Activated CD8-positive, alpha-beta T cell treated with anti-CD3 and anti-CD28 coated beads, Interleukin-2, amount 10 ng/mL, durations not matched to agents 7 days and 5 days (primary cell): ENCODE data around the gene ETDB. TPM values are rescaled to one million over a fixed set of nuclear protein-coding genes. Genes with fewer than 3 reads are reported as not detected.

Experiments used
- ATAC-seq: fragments of 150-1000 bp; cut with Tn5 transposase; one replicate; pipeline ENCODE4 v1.10.0; 2021; ENCODE audit warnings: moderate library complexity
- CTCF ChIA-PET: fragments of 350-600 bp; sonication (Branson Sonifier 250); formaldehyde crosslinking; loops from one replicate; lab custom pipeline; 2021; ENCODE audit warnings: antibody characterized with exemption; lab: Charles Lee
- POLR2A ChIA-PET: fragments of 350-600 bp; sonication (Branson Sonifier 250); formaldehyde crosslinking; loops from one replicate; lab custom pipeline; 2021; ENCODE audit warnings: antibody characterized with exemption; lab: Charles Lee
- DNase-seq: peaks from one replicate; pipeline ENCODE4 v3.0.0-alpha.2; 2020
- H3K27ac Mint-ChIP-seq: one replicate; pipeline ENCODE4 v1.8.0; 2021; ENCODE audit warnings: mild to moderate bottlenecking, mixed read lengths
- H3K27me3 Mint-ChIP-seq: one replicate; pipeline ENCODE4 v1.8.0; 2021; ENCODE audit warnings: low read depth, mixed read lengths
- H3K36me3 Mint-ChIP-seq: one replicate; pipeline ENCODE4 v1.8.0; 2021; ENCODE audit warnings: low read depth, mixed read lengths
- H3K4me1 Mint-ChIP-seq: one replicate; pipeline ENCODE4 v1.8.0; 2021; ENCODE audit warnings: low read depth, mixed read lengths
- H3K4me3 Mint-ChIP-seq: one replicate; pipeline ENCODE4 v1.8.0; 2021; ENCODE audit warnings: mild to moderate bottlenecking, mixed read lengths
- H3K9me3 Mint-ChIP-seq: one replicate; pipeline ENCODE4 v1.8.0; 2022; ENCODE audit warnings: mixed read lengths; ENCODE audit not compliant: insufficient read depth
- total RNA-seq, 2 experiments: library from RNA; stranded (reverse); gene quantifications; one replicate each; pipeline ENCODE4 v1.2.3, GENCODE V29; 2021

ETDB gene
- total RNA-seq, 2 experiments from 2014 or later: not detected

GRCh38 chrX:135095715-135096114 lies 24.6 kb downstream of the ETDB start:
- ATAC-seq: no peak
- POLR2A ChIA-PET: no interaction called here
- no peak overlapping the region for H3K4me3 Mint-ChIP-seq
- no peaks in the 10 kb centered on the region for H3K9me3 Mint-ChIP-seq
- H3K4me1 Mint-ChIP-seq: peaks cover 8% of the 10 kb centered on the region
- no peaks in the 10 kb centered on the region for H3K36me3 Mint-ChIP-seq
- CTCF ChIA-PET: interaction anchor here (1.1 kb wide), 1 partner anchor 9 kb away, joined by 3 read pairs; no protein-coding TSS in a partner anchor
- H3K27ac Mint-ChIP-seq: no peak overlapping the region
- no peak for DNase-seq
- peaks cover 24% of the 10 kb centered on the region for H3K27me3 Mint-ChIP-seq

- no peak overlapping the region for H3K4me3 Mint-ChIP-seq
- no peak overlapping the region for H3K27ac Mint-ChIP-seq
- peaks cover 15% of the 10 kb centered on the region for H3K27me3 Mint-ChIP-seq
- H3K4me1 Mint-ChIP-seq: peaks cover 8% of the 10 kb centered on the region
- ATAC-seq: no peak
- CTCF ChIA-PET: no interaction called here
- no peaks in the 10 kb centered on the region for H3K36me3 Mint-ChIP-seq
- POLR2A ChIA-PET: no interaction called here
- no peak for DNase-seq
- H3K9me3 Mint-ChIP-seq: no peaks in the 10 kb centered on the region
Measured at GRCh38 chrX:135094726-135095125, 25.6 kb downstream of the ETDB start.

- no peak overlapping the region for H3K27ac Mint-ChIP-seq
- ChIA-PET POLR2A (no interaction called here), CTCF (no interaction called here)
- H3K4me1 Mint-ChIP-seq: peaks cover 6% of the 10 kb centered on the region
- DNase-seq (no peak), ATAC-seq (no peak)
- H3K27me3 Mint-ChIP-seq: peaks cover 2% of the 10 kb centered on the region
- H3K4me3 Mint-ChIP-seq: no peak overlapping the region
- no peaks in the 10 kb centered on the region for H3K9me3 Mint-ChIP-seq
- H3K36me3 Mint-ChIP-seq: no peaks in the 10 kb centered on the region
Measured at GRCh38 chrX:135089126-135089525, 31.2 kb downstream of the ETDB start.

GRCh38 chrX:135087867-135088266 lies 32.5 kb downstream of the ETDB start:
- ChIA-PET CTCF (no interaction called here), POLR2A (no interaction called here)
- peaks cover 2% of the 10 kb centered on the region for H3K27me3 Mint-ChIP-seq
- ATAC-seq (no peak), DNase-seq (no peak)
- no peak overlapping the region for H3K27ac Mint-ChIP-seq
- no peaks in the 10 kb centered on the region for H3K9me3 Mint-ChIP-seq
- H3K4me1 Mint-ChIP-seq: peaks cover 6% of the 10 kb centered on the region
- no peaks in the 10 kb centered on the region for H3K36me3 Mint-ChIP-seq
- no peak overlapping the region for H3K4me3 Mint-ChIP-seq

GRCh38 chrX:135086197-135086854 lies 34.0 kb downstream of the ETDB start:
- peak; percentile 95 for ATAC-seq
- Mint-ChIP-seq H3K27ac (peak overlapping the region; percentile 3), H3K9me3 (no peaks in the 10 kb centered on the region), H3K27me3 (peaks cover 4% of the 10 kb centered on the region), H3K36me3 (no peaks in the 10 kb centered on the region), H3K4me1 (peaks cover 6% of the 10 kb centered on the region), H3K4me3 (no peak overlapping the region)
- CTCF ChIA-PET: interaction anchor here (0.6 to 1.3 kb wide), 9 partner anchors 8 to 103 kb away, joined by 3 to 4 read pairs (median 3); no protein-coding TSS in a partner anchor
- POLR2A ChIA-PET: no interaction called here
- peak; percentile 65 for DNase-seq

GRCh38 chrX:135081693-135082404 lies 38.5 kb downstream of the ETDB start:
- H3K27ac Mint-ChIP-seq: no peak overlapping the region
- H3K27me3 Mint-ChIP-seq: peaks cover 4% of the 10 kb centered on the region
- no peak for ATAC-seq
- no peak for DNase-seq
- no peaks in the 10 kb centered on the region for H3K9me3 Mint-ChIP-seq
- H3K4me3 Mint-ChIP-seq: no peak overlapping the region
- ChIA-PET POLR2A (no interaction called here), CTCF (no interaction called here)
- H3K4me1 Mint-ChIP-seq: peaks cover 6% of the 10 kb centered on the region
- no peaks in the 10 kb centered on the region for H3K36me3 Mint-ChIP-seq

Other genes with a start within 250 kb of the ETDB start
- 10 to 100 TPM; 12.3 to 14.5 TPM for gene MOSPD1, start 205.3 kb downstream of the ETDB start, total RNA-seq
- under 1 TPM; 0.52 to 0.71 TPM for gene SMIM10, start 129.5 kb downstream of the ETDB start, total RNA-seq
- under 1 TPM; 0.26 to 0.31 TPM for gene RTL8B, start 98.0 kb downstream of the ETDB start, total RNA-seq
- gene RTL8C, start 88.2 kb downstream of the ETDB start, total RNA-seq: 10 to 100 TPM; 24.5 to 27.0 TPM
- gene RTL8A, start 68.4 kb downstream of the ETDB start, total RNA-seq: 10 to 100 TPM; 12.9 to 13.6 TPM
- not detected for gene SMIM10L2B, start 21.8 kb downstream of the ETDB start, total RNA-seq
- gene CT55, start 50.9 kb upstream of the ETDB start, total RNA-seq: not detected
- not detected for gene ETDA, start 131.5 kb upstream of the ETDB start, total RNA-seq
- not detected for gene ETDC, start 189.0 kb upstream of the ETDB start, total RNA-seq
- 10 to 100 TPM; 12.1 to 13.8 TPM for gene ZNF75D, start 223.6 kb upstream of the ETDB start, total RNA-seq
- 1 to 10 TPM; 4.3 to 4.4 TPM for gene ZNF449, start 224.3 kb upstream of the ETDB start, total RNA-seq